GM21723 (cell line): ENCODE measurements around the gene OPRD1.
"Not testable (repeated sequence)": the region's sequence is repeated elsewhere in the genome, so short reads cannot be mapped to it uniquely, and the experiment has no call there.

Experiments used
- ATAC-seq: cut with Tn5 transposase; IDR thresholded peaks from one replicate; pipeline ENCODE4 v1.9.1; 2021; ENCODE audit warnings: mild to moderate bottlenecking, moderate library complexity; ENCODE audit not compliant: unreplicated experiment

OPRD1 gene

GRCh38 chr1:28811766-28812668 lies at the start of gene OPRD1:
Gene OPRD1, plus strand, starts transcription at chr1:28812170. Its CDS starts 214 bp downstream, at chr1:28812384.
- ATAC-seq = no peak

GRCh38 chr1:28766532-28767183 lies 45.3 kb upstream of the OPRD1 start:
- ATAC-seq = no peak

DNA sequence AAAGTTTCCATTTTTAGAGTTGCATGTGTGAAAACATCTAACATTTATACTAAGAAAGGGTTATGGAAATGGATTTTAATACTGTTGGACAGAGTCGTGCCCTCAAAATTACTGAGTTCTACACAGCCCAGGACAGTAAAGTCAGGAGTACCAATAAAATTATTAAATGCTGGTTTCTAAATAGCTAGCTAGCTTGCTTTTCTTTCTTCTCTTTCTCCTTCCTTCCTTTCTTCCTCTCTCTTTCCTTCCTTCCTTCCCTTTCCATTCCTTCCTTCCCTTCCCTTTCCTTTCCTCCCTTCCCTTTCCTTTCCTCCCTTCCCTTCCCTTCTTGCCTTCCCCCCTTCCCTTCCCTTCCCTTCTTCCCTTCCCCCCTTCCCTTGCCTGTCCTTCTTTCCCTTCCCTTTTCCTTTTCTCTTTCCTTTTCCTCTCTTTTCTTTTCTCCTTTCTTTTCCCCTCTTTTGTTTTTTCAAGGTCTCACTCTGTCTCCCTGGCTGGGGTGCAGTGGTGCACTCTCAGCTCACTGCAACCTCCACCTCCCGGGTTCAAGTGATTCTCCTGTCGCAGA lies 41.3 kb upstream of the OPRD1 start:
- ATAC-seq = no peak

GRCh38 chr1:28771921-28772320 lies 40.0 kb upstream of the OPRD1 start:
- not testable (repeated sequence) for ATAC-seq

GRCh38 chr1:28773105-28773504 lies 38.9 kb upstream of the OPRD1 start:
- ATAC-seq = no peak

DNA sequence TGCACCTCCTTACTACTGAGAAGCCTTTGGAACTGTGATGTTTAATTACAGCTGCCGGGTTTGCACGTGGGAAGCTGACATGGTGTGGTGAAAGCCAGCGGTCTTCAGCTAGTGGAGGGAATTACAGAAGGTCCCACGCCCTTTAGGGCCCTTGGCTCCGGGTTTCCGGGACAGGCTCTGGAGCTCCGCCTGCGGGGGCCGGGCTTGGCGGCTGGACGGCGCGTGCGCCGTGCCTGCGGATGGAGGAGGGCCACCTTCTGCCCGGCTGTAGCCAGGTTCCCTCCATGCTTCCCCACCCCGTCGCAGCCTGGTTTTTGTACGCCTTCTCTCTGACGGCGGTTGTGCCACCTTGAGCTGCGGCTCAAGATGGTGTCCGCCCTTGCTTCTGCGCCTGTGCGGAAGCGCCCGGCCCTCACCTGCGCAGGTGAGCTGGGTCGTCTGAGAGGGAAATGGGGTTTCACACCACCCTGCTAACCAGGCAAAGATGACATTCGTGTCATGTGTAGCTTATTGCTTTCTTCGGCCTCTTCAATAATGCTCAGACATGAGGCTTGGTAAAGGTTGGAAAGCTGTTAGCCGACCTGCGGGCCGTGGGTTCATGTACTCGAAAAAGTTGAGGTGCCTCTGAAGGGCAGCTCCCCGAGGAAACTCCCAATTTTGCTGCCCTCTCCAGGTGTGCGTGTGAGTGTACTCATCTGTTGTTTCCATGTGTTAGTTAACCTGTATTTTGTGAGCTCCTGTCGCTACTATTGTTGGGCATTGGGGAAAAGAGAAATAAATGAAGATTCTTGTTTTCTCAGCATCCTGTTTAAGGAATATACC lies 36.6 kb upstream of the OPRD1 start:
- ATAC-seq = no peak

- no peak for ATAC-seq
Measured at GRCh38 chr1:28776341-28776740, 35.6 kb upstream of the OPRD1 start.

DNA sequence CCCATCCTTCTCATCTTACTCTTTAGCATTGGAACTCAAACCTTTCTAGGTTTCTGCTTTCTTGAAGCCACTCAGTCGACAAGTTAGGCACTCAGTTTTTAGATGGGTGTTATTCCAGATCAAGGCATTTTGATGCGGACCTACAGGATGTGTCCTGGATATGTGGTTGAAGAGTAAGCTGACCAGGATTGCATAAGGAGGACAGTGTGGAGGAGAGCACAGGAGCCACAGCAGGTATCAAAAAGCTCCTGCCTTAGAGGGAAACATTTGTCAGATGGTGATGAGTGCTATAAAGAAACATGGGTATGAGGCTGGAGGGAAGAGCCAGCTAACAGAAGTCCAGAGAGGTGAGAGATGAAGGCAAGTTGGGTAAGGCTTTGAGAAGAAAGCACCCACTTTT lies 33.9 kb upstream of the OPRD1 start:
- no peak for ATAC-seq

GRCh38 chr1:28779751-28780408 lies 32.1 kb upstream of the OPRD1 start:
- ATAC-seq = no peak

DNA sequence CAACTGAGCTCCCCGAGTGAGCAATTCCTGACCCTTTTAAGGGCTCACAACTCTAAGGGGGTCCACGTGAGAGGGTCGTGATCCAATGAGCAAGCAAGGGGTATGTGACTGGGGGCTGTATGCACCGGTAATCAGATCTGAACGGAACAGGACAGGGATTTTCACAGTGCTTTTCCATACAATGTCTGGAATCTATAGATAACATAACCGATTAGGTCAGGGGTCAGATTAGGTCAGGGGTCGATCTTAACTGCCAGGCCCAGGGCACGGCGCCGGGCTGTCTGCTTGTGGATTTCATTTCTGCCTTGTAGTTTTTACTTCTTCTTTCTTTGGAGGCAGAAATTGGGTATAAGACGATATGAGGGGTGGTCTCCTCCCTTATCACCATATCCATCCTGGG lies 30.7 kb upstream of the OPRD1 start:
- no peak for ATAC-seq

DNA sequence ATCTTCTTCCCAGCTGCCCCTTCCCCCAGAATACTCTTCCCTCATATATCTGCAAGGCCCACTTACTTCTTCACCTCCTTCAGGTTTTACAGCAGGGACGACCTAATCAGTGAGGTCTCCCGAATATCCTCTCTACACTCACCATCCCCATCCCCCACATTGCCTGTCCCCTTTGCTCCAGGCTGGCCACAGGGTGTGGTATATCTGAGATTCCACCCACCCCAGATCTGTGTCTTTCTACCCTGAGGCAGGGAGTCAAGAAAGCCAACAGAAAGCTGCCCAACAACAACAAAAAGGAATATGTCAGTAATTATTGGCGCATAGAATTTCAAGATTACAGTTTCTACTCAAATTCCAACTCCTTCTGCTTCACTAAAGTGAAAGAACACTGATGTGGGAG lies 30.0 kb upstream of the OPRD1 start:
- no peak for ATAC-seq

- no peak for ATAC-seq
Measured at GRCh38 chr1:28783363-28783762, 28.6 kb upstream of the OPRD1 start.

DNA sequence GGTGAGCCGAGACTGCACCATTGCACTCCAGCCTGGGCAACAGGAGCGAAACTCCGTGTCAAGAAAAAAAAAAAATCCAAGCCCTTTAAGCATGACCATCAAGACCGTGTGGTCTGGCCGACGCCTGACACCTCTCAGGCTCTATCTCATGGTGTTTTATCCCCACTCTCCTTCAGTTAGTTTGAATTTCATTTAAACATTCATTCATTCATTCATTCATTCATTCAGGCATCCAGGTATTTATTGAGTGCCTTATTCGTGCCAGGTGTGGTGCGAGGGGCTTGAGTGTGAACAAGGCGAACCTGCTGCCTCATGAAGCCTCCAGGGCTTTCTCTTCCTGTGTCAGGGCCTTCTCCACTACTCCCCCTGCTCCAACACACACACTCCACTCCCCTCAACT lies 22.6 kb upstream of the OPRD1 start:
- no peak for ATAC-seq

GRCh38 chr1:28789816-28790215 lies 22.2 kb upstream of the OPRD1 start:
- ATAC-seq = no peak

- no peak for ATAC-seq
Measured at GRCh38 chr1:28790377-28791035, 21.5 kb upstream of the OPRD1 start.

GRCh38 chr1:28791929-28792328 lies 20.0 kb upstream of the OPRD1 start:
- not testable (repeated sequence) for ATAC-seq

- ATAC-seq = no peak
Measured at GRCh38 chr1:28792644-28793121, 19.3 kb upstream of the OPRD1 start.

DNA sequence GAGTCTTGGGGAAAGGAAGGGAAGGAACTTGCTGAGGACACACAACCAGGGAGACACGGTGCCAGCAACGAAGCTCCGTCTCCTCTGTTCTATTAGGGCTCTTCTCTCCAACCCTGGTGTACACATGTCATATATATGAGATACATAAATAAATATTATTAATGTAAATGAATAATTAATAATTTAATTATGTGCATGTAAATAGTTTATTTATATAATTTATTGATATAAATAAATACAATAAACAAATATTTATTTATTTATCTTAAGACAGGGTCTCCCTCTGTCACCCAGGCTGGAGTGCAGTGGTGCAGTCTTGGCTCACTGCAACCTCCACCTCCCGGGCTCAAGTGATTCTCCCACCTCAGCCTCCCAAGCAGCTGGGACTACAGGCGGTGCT lies 17.4 kb upstream of the OPRD1 start:
- not testable (repeated sequence) for ATAC-seq

DNA sequence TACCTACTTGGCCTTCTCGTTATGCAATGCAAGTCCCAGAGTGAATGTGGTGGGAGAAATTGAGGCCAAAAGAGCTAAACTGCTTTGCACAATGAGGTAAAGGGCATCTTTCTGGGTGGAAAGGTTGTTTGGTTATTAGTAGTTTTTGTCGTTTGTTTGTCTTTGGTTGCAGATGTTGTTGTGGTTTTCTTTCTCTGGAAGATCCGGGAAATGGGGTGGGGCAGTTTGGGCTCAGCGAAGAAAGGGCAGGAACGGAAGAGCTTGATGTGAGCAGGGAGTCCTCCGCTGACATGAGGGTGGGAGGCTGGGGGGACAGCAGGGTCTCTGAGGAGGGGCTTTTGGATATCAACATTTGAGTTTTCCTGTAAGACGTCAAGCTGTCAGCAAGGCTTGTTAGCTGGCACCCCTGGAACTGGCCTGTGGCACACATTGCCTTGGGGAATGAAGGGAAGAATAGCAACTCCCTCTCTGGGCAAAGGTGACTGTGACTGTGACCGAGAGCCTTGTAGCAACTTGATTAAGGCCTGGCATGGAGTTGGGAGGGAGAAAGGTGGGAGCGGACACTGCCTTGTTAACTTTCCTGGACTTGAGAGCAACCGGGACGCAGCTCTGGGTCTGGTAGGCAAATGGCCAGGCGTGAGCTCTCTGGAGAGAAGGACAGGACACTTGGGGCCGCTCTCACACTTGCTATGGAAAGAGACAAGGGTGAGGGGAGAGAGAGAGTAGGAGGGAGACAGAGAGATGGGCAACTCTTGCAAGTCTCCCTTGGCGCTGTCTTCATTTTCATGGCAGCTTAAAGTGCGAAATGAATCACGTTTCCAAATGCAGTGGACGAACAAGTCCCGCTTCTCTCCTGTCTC lies 15.4 kb upstream of the OPRD1 start:
- no peak for ATAC-seq
